Heart left ventricle (tissue), 13 donors: ENCODE data around the gene F8.

Source experiments
- CTCF ChIP-seq, 12 donors: fragments of 200-600 bp; sonication (generic) in 4 of 12; IDR thresholded peaks; one replicate each; pipeline versions ENCODE4 v1.5.0 to v1.8.0; 2018 to 2022; ENCODE audit warnings: antibody characterized with exemption in 12 of 12, mild to moderate bottlenecking in 5 of 12
- POLR2A ChIP-seq, 2 donors: fragments of 450-650 bp; IDR thresholded peaks; one replicate each; pipeline ENCODE4 v1.6.1; 2017; ENCODE audit warnings: antibody characterized with exemption in 2 of 2, mild to moderate bottlenecking in 2 of 2, moderate library complexity in 2 of 2
- donor health status: ischemic (EF 13 %, LVEDD 7.1; RV severe dilation, severe dysfunction).
- donor health status: DM: no; HTN: yes; CAD: no.
- donor health status: DM: no; HTN: no; CAD: no.
- donor health status: ischemic (EF 25% LVEDD 6.9; RV normal size, moderate dysfunction).
- donor health status: ischemic (EF 25% LVEDD 5.7; RV mildly dilated, moderate dysfunction).
- donor health status: ischemic (EF 35%, LVEDD 5.7; RV mildly dilated, moderate dysfunction).
- donor health status: nonischemic (EF 11% LVEDD 7.7; RV severe dilation, severe dysfunction).
- donor health status: DM: yes; HTN: yes; CAD: no.
- donor health status: PGD.
- donor health status: ischemic (EF 29% LVEDD 5.4; RV normal size, mild dysfunction).
- donor health status: nonischemic (EF 23%, LVEDD 6.1; RV moderate dilation, normal function).

GRCh38 chrX:155027509-155028066 is 5.1 kb upstream of the F8 start:
- TF ChIP-seq CTCF (IDR thresholded peaks at IDR 0.05) (no peak), POLR2A (IDR thresholded peaks at IDR 0.05) (no peak)
